ENCODE data around the gene SLCO4A1.

Gene SLCO4A1

GRCh38 chr20:62660240-62660615 is 17.9 kb downstream of the SLCO4A1 start:
- DNase-seq (ENCODE audit: extremely low spot score, insufficient read length, low read depth) = no peak
- no peak for FAIRE-seq

- FAIRE-seq (no peak), DNase-seq (ENCODE audit: extremely low spot score, insufficient read length, low read depth) (no peak)
Observed at GRCh38 chr20:62660768-62661167, 18.5 kb downstream of the SLCO4A1 start.

GRCh38 chr20:62661647-62662046 is 19.3 kb downstream of the SLCO4A1 start:
- DNase-seq (ENCODE audit: extremely low spot score, insufficient read length, low read depth) (no peak), FAIRE-seq (no peak)

GRCh38 chr20:62662422-62662821 is 20.1 kb downstream of the SLCO4A1 start:
- FAIRE-seq (no peak), DNase-seq (ENCODE audit: extremely low spot score, insufficient read length, low read depth) (no peak)

GRCh38 chr20:62663145-62664018 is 21.1 kb downstream of the SLCO4A1 start:
- DNase-seq (ENCODE audit: extremely low spot score, insufficient read length, low read depth) = no peak
- no peak for FAIRE-seq

- DNase-seq (ENCODE audit: extremely low spot score, insufficient read length, low read depth) (no peak), FAIRE-seq (no peak)
Observed at GRCh38 chr20:62664019-62664971, 22.0 kb downstream of the SLCO4A1 start.

- DNase-seq (ENCODE audit: extremely low spot score, insufficient read length, low read depth) (no peak), FAIRE-seq (no peak)
Observed at GRCh38 chr20:62665153-62665754, 23.0 kb downstream of the SLCO4A1 start.

- FAIRE-seq (no peak), DNase-seq (ENCODE audit: extremely low spot score, insufficient read length, low read depth) (no peak)
Observed at GRCh38 chr20:62665826-62666735, 23.8 kb downstream of the SLCO4A1 start.

GRCh38 chr20:62666736-62667529 is 24.6 kb downstream of the SLCO4A1 start:
- DNase-seq (ENCODE audit: extremely low spot score, insufficient read length, low read depth) = no peak
- FAIRE-seq = no peak

- FAIRE-seq = no peak
- DNase-seq (ENCODE audit: extremely low spot score, insufficient read length, low read depth) = no peak
Observed at GRCh38 chr20:62667530-62668440, 25.5 kb downstream of the SLCO4A1 start.

GRCh38 chr20:62668441-62669027 is 26.2 kb downstream of the SLCO4A1 start:
- FAIRE-seq (no peak), DNase-seq (ENCODE audit: extremely low spot score, insufficient read length, low read depth) (peak; percentile 47)

- no peak for FAIRE-seq
- no peak for DNase-seq (ENCODE audit: extremely low spot score, insufficient read length, low read depth)
Observed at GRCh38 chr20:62669249-62669648, 26.9 kb downstream of the SLCO4A1 start.

GRCh38 chr20:62670156-62670555 is 27.9 kb downstream of the SLCO4A1 start:
- DNase-seq (ENCODE audit: extremely low spot score, insufficient read length, low read depth) (no peak), FAIRE-seq (no peak)

GRCh38 chr20:62670998-62671397 is 28.7 kb downstream of the SLCO4A1 start:
- no peak for DNase-seq (ENCODE audit: extremely low spot score, insufficient read length, low read depth)
- FAIRE-seq = no peak

- DNase-seq (ENCODE audit: extremely low spot score, insufficient read length, low read depth) = no peak
- no peak for FAIRE-seq
Observed at GRCh38 chr20:62671765-62672164, 29.5 kb downstream of the SLCO4A1 start.

GRCh38 chr20:62674370-62674769 is 32.1 kb downstream of the SLCO4A1 start:
- FAIRE-seq (no peak), DNase-seq (ENCODE audit: extremely low spot score, insufficient read length, low read depth) (no peak)

- DNase-seq (ENCODE audit: extremely low spot score, insufficient read length, low read depth) = no peak
- FAIRE-seq = no peak
Observed at GRCh38 chr20:62675156-62675876, 33.0 kb downstream of the SLCO4A1 start.
